Measurements from ENCODE around the gene SH2D2A.

Gene SH2D2A

GRCh38 chr1:156847591-156848460 lies 31.2 kb upstream of the SH2D2A start:
- DNase-seq (ENCODE audit: low read depth) = no peak

GRCh38 chr1:156846643-156847042 lies 30.0 kb upstream of the SH2D2A start:
- no peak for DNase-seq (ENCODE audit: low read depth)

GRCh38 chr1:156845953-156846545 lies 29.4 kb upstream of the SH2D2A start:
- no peak for DNase-seq (ENCODE audit: low read depth)

- no peak for DNase-seq (ENCODE audit: low read depth)
These were observed 28.7 kb upstream of the SH2D2A start for GRCh38 chr1:156845055-156845952.

GRCh38 chr1:156844638-156845037 lies 28.0 kb upstream of the SH2D2A start:
- DNase-seq (ENCODE audit: low read depth) = no peak

GRCh38 chr1:156844102-156844501 lies 27.5 kb upstream of the SH2D2A start:
- no peak for DNase-seq (ENCODE audit: low read depth)

GRCh38 chr1:156842618-156843300 lies 26.1 kb upstream of the SH2D2A start:
- no peak for DNase-seq (ENCODE audit: low read depth)

GRCh38 chr1:156841295-156841855 lies 24.7 kb upstream of the SH2D2A start:
- no peak for DNase-seq (ENCODE audit: low read depth)

- no peak for DNase-seq (ENCODE audit: low read depth)
These were observed 24.2 kb upstream of the SH2D2A start for GRCh38 chr1:156840898-156841279.

- DNase-seq (ENCODE audit: low read depth) = no peak
These were observed 23.7 kb upstream of the SH2D2A start for GRCh38 chr1:156840186-156840897.

GRCh38 chr1:156839426-156840109 lies 22.9 kb upstream of the SH2D2A start:
- DNase-seq (ENCODE audit: low read depth) = no peak

GRCh38 chr1:156838972-156839371 lies 22.3 kb upstream of the SH2D2A start:
- DNase-seq (ENCODE audit: low read depth) = no peak

- no peak for DNase-seq (ENCODE audit: low read depth)
These were observed 20.2 kb upstream of the SH2D2A start for GRCh38 chr1:156836892-156837291.

- no peak for DNase-seq (ENCODE audit: low read depth)
These were observed 19.5 kb upstream of the SH2D2A start for GRCh38 chr1:156836041-156836654.

GRCh38 chr1:156834322-156834721 lies 17.7 kb upstream of the SH2D2A start:
- no peak for DNase-seq (ENCODE audit: low read depth)

- no peak for DNase-seq (ENCODE audit: low read depth)
These were observed 17.0 kb upstream of the SH2D2A start for GRCh38 chr1:156833603-156834002.

- no peak for DNase-seq (ENCODE audit: low read depth)
These were observed 15.8 kb upstream of the SH2D2A start for GRCh38 chr1:156832434-156832833.

GRCh38 chr1:156828400-156829124 lies 11.9 kb upstream of the SH2D2A start:
- no peak for DNase-seq (ENCODE audit: low read depth)

GRCh38 chr1:156826630-156827029 lies 10.0 kb upstream of the SH2D2A start:
- DNase-seq (ENCODE audit: low read depth) = no peak
